Activated T-cell treated with anti-CD3 and anti-CD28 coated beads for 1 hour (primary cell): ENCODE results near the gene ACKR2.

ENCODE experiments used
- DNase-seq: peaks from one replicate; pipeline ENCODE4 v3.0.0-alpha.2; 2020; ENCODE audit warnings: low read depth

The ACKR2 gene

DNA sequence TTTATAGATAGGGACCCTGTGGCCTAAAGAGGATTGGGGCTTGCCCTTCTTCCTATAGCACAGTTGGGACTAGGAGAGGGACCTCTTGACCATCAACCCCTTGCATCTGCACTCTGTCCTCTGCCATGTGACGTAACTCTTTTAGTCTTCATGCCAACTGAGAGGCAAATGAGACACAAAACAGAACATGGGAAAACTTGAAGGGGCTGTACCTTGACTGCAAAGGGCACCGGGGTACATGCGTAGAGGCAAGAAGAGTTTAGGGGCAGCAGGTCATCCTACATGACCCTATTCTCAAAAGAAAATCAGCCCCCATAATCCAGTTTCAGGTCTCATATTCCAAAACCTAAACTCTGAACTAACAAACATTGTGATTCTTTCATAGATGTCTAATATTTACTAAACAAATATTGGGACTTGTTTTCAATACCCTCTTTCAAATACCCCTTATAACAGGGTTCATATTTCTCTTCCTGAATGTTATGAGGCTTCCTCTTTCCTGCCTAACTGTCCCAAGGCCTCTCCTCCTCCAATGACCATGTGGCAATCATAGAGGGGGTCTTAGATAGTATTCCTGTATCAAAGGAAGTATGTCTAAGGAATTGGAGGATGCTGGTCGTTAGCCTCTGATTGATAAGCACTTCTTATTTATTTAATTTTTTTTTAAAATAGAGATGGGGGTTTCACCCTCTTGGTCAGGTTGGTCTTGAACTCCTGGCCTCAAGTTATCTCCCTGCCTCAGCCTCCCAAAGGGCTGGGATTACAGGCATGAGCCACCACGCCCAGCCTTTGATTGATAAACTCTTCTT, 20.6 kb downstream of the ACKR2 start:
- no peak for DNase-seq

GRCh38 chr3:42830437-42831320, 21.4 kb downstream of the ACKR2 start:
- no peak for DNase-seq

- DNase-seq: peak; percentile 70
Measured at GRCh38 chr3:42831321-42831713, 22.1 kb downstream of the ACKR2 start.

DNA sequence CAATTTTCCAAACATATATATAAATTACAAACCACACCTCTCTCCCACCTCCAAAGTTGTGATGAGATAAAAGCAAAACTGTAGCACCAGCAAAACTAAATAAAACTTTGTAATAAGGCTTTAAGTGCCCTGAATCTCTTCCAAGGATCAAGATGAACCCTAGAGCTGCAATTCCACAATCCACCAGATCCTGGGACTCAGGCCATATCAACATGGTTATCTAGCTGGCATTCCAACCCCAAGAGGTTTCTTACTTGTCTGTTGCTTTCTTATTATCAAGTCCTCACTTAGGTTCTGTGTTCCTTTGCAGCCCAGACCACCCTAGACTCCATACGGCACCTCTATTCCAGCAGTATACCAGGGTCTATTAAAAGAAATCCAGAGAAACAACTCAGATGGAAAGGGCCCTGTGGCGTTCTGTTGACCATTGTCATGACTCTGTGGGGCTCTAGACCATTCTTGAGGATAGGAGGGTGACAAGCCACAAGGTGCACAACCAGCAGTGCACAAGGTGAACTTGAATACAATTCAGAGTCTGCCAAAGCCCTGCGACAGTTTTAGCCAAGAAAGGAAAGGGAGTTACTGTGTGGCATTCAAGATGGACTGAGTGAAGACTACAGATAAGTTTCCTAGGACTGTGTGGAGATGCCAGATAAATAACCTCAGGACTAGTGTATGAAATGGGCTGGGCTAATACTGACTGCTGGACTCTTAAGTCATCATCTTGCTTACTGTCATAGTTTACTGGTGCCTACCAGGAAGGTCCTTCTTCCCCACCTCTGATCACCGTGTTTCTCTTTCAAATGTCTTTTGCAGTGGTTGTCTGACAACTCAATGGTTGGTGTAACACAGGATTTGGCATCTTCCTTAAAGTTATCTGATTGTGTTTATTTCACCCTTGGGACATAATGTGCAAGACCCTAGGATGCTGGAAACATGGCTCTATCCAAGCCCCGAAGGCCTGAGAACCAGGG, 27.2 kb downstream of the ACKR2 start:
- no peak for DNase-seq

- no peak for DNase-seq
Measured at GRCh38 chr3:42838571-42838970, 29.3 kb downstream of the ACKR2 start.

- DNase-seq: no peak
Measured at GRCh38 chr3:42839616-42840015, 30.4 kb downstream of the ACKR2 start.

- no peak for DNase-seq
Measured at GRCh38 chr3:42841332-42841731, 32.1 kb downstream of the ACKR2 start.

- DNase-seq: no peak
Measured at GRCh38 chr3:42843713-42844411, 34.6 kb downstream of the ACKR2 start.

- no peak for DNase-seq
Measured at GRCh38 chr3:42844412-42844713, 35.1 kb downstream of the ACKR2 start.

DNA sequence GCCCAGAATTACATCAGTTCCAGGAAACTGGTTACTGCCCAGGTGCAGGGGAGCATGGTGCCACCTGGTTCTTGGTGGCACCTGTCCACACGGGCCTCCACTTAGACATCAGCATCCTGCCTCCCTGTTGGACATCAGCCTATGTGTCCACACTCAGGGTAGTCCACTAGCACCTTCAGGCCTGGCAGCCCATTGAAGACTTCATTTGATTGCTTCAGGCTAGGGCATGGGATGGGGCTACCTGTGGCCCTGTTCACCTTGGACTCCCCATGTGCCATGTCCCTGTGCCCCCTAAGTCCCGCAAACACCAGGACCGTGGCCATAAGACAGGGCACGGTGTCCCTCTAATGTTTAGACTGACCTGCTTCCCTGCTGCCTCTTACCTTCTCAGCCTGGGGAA, 35.6 kb downstream of the ACKR2 start:
- DNase-seq: no peak

DNA sequence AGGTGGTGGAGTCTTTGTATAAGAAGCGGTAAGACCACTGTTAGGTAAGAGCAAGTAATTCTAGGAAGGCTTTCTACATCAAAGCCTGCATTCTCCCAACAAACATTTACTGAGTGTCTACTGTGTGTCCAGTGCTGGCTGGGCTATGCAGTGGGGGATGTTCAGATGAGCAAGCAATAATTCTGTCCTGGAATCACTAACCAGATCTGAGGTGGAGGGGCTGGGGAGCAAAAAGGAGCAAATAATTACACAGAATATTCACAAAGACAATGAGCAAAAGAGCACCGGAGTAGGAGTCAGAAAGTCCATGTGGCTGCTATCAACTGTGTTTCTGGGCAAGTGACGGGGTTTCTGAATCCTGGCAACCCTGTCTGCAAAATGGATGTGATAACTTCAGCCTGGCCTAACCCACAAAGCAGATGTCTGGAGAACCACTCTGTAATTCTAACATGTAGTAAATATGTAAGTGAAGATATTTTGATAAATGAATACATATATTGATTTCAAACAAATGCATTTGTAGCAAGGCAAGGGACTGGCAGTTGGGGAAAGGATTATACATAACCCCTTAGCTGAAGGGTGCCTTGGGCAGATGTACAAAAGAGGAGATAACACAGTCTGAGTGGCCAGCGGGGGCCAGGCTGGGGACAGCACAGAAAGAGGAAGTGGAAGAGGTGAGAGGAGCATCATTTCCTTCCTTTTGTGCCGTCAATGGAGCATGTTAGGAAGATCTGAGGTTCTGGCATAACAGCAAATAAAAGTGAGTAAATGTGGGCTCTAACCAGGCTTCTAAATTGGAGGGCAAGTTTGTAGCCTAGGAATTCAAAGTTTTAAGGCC, 37.7 kb downstream of the ACKR2 start:
- no peak for DNase-seq

GRCh38 chr3:42847731-42848130, 38.5 kb downstream of the ACKR2 start:
- no peak for DNase-seq

DNA sequence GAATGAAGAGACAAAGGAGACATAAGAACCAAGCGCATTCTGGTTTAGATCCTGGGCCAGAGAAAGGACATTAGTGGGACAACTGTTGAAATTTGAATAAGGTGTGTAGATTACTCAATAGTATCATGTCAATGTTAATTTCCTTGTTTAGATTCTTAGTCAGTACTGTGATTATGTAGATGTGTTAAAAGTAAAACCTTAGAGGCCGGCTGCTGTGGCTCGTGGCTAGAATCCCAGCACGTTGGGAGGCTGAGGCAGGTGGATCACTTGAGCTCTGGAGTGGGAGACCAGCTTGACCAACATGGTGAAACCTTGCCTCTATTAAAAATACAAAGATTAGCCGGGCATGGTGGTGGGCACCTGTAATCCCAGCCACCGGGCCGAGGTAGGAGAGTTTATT, 39.8 kb downstream of the ACKR2 start:
- no peak for DNase-seq

GRCh38 chr3:42850263-42850662, 41.0 kb downstream of the ACKR2 start:
- DNase-seq: no peak

DNA sequence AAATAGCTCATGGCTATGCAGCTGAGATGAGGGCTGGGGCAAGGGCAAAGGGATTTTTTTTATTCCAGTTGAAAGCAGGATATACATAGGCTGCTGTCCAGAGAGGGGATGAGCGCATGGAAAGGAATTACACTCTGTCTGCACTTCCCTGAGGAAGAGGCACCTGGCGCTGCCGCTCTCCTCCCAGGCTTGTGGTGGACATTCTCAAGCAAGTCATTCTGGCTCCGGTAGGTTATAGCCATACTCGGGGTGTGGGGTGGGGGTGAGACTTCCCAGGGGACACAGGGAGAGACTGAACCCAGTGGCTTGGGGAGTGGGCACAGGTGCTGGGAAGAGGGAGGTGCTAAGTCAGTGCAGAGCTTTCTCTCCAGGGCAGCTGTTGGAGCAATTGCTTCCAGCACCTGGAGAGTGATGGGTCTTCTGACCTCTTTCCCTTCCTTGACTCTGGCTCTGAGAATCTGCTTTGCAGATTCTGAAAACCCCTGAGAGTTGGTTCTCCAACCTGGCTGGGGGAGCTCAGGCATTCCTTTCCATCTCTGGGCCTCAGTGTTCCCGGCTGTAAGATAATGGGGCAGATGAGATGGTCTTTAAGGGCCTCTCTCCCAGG, 42.1 kb downstream of the ACKR2 start:
- DNase-seq: no peak

- DNase-seq: no peak
Measured at GRCh38 chr3:42852441-42852840, 43.2 kb downstream of the ACKR2 start.

- DNase-seq: no peak
Measured at GRCh38 chr3:42853056-42853455, 43.8 kb downstream of the ACKR2 start.

DNA sequence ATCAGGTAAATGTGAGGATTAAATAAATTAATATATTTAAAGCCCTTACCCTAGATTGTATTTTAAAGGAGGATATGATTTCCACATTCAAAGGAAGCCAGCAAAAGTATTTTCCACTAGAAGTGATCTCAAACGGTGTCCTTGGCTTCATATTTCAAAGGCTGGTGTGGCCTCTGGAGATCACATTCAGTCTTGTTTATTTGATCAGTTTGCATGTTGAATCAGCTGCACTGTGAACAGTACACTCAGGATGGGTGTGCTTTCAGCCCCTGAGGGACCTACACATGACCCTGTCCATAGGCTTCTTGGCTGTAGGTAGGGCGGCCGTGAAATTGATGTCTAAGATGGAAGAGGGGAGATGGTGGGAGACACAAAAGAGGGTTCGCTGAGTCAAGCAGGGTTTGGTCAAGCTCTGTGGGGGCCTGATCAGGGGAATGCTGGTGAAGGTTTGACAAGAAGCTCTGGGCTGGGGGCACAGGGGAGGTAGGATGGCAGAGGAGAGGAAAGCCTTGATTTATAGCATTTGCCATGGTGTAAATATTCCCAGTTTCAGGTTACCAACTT, 44.6 kb downstream of the ACKR2 start:
- DNase-seq: no peak

DNA sequence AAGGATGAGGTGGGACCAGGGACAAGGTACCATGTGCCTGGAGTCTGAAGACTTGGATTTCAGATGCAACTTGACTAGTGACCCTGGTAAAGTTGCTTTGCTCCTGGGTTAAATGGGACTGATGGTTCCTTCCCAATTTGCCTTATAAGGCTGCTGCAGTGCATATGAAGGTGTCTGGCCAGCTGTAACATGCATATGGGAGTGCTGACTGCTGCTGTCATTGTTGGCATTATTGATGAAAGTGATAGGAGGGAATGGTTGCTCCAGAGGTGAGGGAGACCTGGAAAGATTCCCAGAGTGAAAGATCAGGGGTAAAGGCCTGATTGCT, 45.9 kb downstream of the ACKR2 start:
- DNase-seq: no peak
